GM19397 (cell line): ENCODE data around the gene ARHGDIA.
A peak's percentile ranks its signal among the peaks of the same experiment; 100 is the strongest.
"Not testable (repeated sequence)": the region's sequence is repeated elsewhere in the genome, so short reads cannot be mapped to it uniquely, and the experiment has no call there.

ENCODE experiments used
- ATAC-seq: cut with Tn5 transposase; IDR thresholded peaks from one replicate; pipeline ENCODE4 v1.9.1; 2021; ENCODE audit warnings: mild to moderate bottlenecking, moderate library complexity; ENCODE audit not compliant: unreplicated experiment

ARHGDIA gene

DNA sequence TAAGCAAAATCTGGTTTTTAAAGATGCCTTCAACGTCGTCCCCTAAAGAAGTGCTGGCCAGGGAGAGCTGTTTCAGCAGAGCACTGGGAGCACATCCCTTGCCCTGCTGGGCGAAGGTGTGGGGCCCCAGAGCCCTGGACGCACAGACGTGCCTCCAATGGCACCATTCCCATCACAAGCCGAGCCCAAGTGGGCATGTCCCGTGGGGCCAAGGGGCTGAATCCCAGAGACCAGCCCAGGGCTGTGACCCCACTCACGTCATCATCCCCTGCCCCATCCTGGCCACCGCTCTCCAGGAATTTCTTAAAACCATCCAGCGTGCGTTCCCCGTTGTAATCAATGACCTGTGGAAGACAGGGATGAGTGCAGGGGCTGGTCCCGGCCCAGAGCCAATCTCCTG is 26.2 kb downstream of the ARHGDIA start:
- no peak for ATAC-seq

DNA sequence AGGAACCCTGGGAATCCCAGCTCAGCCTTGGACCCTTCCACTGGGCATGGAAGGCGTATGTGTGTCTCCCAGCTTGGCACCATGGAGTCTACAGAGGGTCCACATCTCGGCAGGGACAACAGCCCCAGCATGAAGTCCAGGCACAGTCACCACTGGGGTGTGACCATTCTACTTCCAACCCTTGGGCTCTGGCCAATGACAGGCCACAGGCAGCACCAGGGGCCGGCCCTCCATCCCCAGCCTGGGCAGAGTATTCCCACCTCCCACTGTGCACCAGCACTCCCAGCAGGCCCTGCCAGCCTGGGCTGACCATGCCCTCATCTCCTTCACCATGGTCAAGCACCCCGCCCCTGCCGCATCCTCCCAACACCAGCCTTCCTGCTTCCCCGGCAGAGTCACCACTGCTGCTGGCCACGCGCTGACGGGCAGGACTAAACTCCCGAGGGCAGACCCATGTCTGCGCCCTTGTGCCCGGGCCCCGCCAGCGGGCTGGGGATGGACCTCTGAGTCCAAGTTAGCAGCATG is 26.7 kb downstream of the ARHGDIA start:
- ATAC-seq = no peak

- ATAC-seq = no peak
These were observed 27.3 kb downstream of the ARHGDIA start for GRCh38 chr17:81843713-81844326.

GRCh38 chr17:81842725-81843504 is 28.2 kb downstream of the ARHGDIA start:
- ATAC-seq = no peak

DNA sequence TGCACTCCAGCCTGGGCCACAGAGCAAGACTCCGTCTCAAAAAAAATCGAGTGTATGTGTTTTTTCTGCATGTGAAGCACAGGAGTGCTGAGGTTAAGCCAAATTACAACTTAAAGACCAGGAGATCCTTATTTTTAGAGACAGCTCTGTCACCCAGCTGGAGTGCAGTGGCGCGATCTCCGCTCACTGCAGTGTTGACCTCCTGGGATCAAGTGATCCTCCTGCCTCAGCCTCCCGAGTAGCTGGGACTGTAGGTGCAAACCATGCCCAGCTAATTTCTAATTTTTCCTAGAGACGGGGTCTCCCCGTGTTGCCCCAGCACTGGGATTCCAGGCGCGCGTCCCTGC is 28.8 kb downstream of the ARHGDIA start:
- no peak for ATAC-seq

DNA sequence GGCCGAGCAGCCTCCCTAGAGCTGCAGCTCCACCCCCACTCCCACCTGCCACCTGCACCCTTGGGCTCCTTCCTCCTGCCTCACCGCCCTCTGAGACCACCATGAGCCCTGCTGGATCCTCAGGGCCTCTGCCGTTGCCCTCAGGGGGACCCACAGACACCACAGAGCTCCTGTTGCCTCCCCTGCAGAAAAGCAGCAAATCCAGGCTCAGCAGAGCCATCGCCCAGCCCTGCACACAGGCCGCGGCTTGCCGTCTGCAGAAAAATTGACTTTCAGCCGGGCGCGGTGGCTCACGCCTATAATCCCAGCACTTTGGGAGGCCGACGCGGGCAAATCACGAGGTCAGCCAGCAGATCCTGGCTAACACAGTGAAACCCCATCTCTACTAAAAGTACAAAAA is 29.3 kb downstream of the ARHGDIA start:
- no peak for ATAC-seq

DNA sequence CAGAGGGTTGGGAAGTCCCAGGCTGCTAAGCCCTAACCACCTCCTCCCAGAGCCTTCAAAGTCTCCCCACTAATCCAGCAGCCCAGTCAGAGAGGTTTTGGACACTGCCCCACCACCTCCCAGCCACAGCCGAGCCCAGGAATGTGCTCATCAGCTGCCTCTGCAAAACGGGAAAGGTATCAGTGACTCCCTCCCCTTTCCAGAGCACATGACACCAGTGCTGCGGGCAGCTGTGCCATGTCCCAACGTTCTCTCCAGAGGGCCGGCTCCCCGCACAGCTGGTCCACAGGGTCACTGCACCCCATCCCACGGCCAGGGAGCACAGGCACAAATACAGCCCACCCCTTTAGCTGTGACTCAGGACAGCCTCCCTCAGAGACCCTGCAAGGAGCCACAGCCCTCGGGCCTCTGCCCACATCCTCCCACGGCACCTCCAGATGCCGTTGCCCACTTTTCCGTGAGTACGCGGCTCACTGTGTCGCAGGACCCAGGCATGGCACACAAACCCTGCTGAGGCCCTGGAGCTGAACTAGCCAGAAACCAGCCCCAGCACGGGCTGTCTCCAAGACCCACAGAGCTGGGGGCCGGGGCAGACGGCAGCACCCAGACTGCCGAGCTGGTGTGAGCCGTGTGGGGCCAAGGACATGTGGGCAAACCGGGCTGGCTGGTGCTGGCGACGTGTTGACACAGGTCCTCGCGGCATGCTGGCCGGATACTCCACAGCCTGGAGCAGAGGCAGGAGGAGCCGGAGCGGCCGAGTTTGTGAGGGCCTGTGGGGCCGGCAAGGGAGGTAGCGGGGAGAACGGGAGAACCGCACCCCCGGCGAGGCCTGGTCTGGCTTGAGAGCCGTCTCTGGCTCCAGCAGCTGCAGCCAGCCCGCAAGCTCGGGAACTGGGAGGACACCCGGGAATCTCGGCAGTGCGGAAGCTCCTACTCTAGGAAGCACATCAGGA is 30.0 kb downstream of the ARHGDIA start:
- no peak for ATAC-seq

DNA sequence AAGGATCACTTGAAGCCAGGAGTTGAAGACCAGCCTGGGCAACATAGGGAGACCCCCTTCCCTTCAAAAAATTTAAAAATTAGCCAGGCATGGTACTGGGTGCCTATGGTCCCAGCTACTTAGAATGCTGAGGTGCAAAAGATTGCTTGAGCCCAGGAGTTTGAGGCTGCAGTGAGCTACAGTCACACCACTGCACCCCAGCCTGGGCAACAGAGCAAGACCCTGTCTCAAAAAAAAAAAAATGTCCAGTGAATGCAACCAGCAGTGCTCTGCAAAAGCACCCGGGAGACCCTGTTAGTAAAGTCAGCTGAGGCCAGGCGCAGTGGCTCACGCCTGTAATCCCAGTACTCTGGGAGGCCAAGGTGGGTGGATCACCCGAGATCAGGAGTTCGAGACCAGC is 31.1 kb downstream of the ARHGDIA start:
- ATAC-seq = not testable (repeated sequence)

- no peak for ATAC-seq
These were observed 31.8 kb downstream of the ARHGDIA start for GRCh38 chr17:81839301-81839700.

GRCh38 chr17:81838753-81839255 is 32.3 kb downstream of the ARHGDIA start:
- no peak for ATAC-seq

- ATAC-seq = no peak
These were observed 33.5 kb downstream of the ARHGDIA start for GRCh38 chr17:81837641-81838040.

DNA sequence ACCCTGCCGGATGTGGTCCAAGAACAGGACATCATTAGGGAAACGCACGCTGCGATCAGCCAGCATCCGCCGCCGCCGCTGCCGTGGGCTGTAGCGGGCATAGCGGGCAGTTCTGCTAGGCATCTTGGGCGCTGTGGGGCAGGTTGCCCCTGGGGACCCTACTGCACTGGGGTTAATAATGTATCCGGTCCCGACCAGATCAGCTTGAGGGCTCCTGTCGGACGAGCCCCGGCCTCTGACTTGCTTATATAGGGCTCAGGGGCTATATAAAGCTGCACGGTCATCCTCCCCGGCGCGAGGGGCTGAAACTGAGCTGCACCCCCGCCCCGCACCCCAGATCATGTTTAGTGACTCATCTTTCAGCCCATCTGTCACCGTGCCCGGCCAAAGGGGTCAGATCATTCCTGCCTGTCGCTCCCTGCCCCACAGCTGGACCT is 36.3 kb downstream of the ARHGDIA start, which contains the start of gene PPP1R27:
PPP1R27 (minus strand) TSS at position 220 of the 437 bp plus-strand sequence; CDS start at position 123, 97 bp downstream.
- ATAC-seq = no peak

DNA sequence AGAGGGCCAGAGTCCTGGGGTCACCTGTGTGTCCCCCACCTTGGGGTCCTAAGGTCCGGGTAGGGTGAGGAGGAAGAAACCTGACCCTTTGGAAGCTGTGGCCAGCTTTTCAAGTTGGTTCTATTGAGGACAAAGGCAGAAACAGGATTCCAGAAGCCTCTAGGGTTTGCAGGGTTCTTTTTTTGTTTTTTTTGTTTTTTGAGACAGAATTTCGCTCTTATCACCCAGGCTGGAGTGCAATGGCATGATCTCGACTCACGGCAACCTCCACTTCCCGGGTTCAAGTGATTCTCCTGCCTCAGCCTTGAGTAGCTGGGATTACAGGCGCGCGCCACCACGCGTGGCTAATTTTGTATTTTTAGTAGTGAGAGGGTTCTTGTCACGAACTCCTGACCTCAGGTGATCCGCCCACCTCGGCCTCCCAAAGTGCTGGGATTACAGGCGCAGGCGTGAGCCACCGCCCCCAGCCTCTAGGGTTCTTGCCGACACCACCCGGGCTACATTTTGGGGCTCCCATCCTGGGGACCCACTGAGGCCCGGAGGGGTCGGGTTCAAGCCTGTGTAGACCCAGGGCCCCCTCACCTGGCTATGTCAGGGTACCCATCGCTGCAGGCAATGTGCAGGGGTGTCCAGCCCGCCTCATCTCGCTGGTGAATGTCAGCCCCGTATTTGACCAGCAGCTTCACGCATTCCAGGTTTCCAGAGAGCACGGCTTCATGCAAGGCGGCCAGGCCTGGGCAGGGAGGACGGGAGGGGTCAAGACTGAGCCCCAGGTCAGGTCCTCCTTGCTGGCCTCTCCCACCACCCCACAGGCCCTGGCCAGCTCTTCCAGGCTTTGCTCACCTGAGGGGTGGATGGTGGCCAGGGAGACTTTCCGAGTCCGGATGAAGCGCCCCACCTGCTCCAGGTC is 37.0 kb downstream of the ARHGDIA start:
- no peak for ATAC-seq

DNA sequence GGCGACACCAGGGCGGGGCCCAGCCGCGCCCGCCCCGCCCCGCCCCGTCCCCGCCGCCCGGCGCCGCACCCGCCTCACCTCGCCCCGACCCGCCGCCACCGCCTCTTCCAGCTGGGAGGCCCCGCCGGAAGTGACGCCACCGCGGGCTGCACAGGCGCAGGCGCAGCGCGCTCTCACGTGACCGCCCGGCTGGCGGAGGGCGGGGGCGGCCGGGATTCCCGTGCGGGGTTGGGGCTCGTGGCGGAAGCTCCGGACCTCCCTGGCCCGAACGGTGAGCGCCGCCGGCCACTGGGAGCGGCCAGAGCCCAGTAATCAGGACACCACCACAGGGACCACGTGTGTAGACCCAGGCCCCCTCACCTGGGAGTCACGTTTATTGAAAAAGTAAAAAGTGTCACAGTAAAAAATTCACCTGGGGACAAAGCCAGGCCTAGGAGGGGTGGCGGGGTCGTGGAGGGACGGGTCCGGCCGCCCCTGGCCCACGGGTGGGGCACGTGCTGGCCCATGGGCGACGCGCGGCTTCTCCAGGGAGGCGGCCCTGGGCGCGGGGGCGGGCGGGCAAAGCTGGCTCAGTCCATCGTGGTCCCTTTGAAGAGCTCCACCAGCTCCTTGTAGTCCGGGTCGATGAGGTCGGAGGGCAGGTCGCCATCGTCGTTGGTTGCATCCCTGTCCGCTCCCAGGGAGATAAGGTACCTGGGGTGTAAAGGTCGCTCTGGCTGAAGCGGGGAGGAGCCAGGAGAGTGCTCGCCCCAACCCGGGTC is 37.8 kb downstream of the ARHGDIA start, which contains the start of gene MCRIP1:
MCRIP1 (minus strand) TSS at position 132 of the 761 bp plus-strand sequence. CDS start 8,785 bp downstream, outside the sequence.
- ATAC-seq = peak; percentile 86

DNA sequence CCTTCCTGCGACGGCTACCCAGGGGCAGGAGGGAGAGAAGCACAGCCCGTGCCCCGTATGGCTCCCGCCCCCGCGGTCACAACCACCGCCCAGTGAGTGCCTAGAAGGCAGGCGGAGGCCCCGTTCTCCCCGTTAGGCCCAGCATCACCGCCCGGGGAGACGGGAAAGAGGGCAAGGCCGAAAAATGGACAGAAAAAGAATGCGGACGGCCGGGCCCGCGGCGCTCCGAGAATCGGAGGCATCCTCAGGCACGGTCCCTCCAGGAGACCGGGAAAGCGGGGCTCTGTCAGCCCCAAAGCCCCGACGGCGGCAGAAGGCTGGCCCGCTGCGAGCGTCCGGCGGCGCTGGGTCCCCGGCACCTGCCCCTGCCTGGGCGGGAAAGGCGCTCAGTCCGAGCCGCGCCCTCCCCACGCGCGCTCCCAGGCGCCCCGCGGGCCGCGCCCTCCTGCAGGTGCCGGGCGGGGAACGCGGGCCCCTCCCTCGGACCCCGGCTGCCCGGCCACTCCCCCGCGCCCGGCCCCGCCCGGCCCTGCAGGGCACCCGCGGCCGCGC is 38.5 kb downstream of the ARHGDIA start:
- peak; percentile 5 for ATAC-seq

DNA sequence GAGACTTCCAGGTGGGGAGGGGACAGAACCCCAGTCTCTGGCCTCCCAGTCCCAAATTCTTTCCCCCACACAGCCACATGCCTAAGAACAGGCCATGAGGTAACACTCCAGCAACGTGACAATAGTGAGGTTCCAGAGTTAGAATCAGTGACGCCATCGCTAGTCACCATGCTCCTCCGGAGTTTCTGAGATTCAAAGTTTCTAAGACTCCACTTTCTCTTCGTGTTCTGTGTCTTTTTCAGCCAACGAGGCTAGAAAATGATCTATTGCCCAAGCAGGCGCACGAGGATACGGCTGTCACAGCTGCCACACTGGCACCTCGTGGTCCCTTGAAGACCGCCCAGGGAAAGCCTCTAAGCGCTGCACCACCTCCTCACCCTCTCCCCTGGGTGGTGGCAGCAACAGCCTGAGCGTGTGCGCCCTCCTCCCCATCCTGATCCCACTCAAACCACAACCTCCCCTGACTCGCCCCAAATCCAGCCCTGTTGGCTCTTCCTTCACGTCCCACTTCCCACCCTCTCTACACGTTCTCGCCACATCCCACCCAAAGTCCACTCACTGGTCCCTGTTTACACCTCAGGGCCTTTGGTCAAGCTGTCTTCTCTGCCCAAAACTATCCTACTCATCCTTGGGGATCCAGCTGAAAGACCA is 39.1 kb downstream of the ARHGDIA start:
- no peak for ATAC-seq

GRCh38 chr17:81831563-81831956 is 39.6 kb downstream of the ARHGDIA start:
- no peak for ATAC-seq

DNA sequence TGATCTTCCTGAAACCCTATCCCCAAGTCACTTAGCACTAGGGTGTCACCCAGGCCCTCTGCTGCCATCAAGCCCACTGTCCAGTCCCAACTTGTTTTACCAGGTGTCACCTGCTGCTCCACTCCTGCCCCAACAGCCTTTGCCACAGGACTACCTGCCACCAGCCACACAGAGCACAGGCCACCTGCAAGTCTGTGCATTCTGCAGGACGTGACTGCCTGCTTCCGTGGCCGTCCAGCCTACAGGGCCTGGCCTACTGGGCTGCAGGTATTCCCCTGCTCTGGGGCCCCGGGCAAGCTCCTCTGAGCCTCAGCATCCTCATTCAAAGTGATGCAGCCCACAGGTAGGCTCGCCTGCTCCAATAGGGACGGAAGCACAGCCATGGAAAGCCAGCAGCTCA is 41.3 kb downstream of the ARHGDIA start:
- no peak for ATAC-seq
